GM12878 (cell line): ENCODE results near the gene SNX12. TPM values are rescaled to one million over a fixed set of nuclear protein-coding genes. Genes with fewer than 3 reads are reported as not detected.
"Not testable (repeated sequence)": the region's sequence is repeated elsewhere in the genome, so short reads cannot be mapped to it uniquely, and the experiment has no call there.

Experiments used
- ATAC-seq: fragments of 200-7000 bp; cut with Tn5 transposase; 3 replicates; pipeline ENCODE4 v1.9.1; 2020; ENCODE audit warnings: mild to moderate bottlenecking, moderate library complexity
- BruUV-seq: library from RNA; stranded (reverse); fragments of 400-500 nt; replicated peaks from 2 replicates; lab custom pipeline; 2021; lab: Mats Ljungman, UMichigan
- CTCF ChIA-PET: fragments of 300-600 bp; sonication (Branson Sonifier 250); formaldehyde crosslinking; extraction: SDS; loops from one replicate; lab custom pipeline; 2021; ENCODE audit warnings: inconsistent platforms; lab: Yijun Ruan, JAX
- POLR2A ChIA-PET: fragments of 350-600 bp; formaldehyde crosslinking; extraction: SDS; loops from one replicate; lab custom pipeline; 2021; ENCODE audit warnings: inconsistent platforms; lab: Charles Lee
- RAD21 ChIA-PET: fragments of 300-600 bp; sonication (Branson Sonifier 250); formaldehyde crosslinking; loops from one replicate; lab custom pipeline; 2023; ENCODE audit warnings: antibody characterized with exemption; ENCODE audit not compliant: unreplicated experiment; lab: Charles Lee
- SMC1A ChIA-PET: fragments of 300-600 bp; sonication (Branson Sonifier 250); formaldehyde crosslinking; loops from one replicate; lab custom pipeline; 2023; ENCODE audit not compliant: unreplicated experiment, uncharacterized antibody; lab: Charles Lee
- DNase-seq: peaks from one replicate; pipeline ENCODE4 v3.0.0-alpha.2; 2011; ENCODE audit warnings: low read depth, low spot score
- FAIRE-seq: peaks from 3 replicates; lab custom pipeline; 2011; peaks lifted over from hg19 to GRCh38; lab: Jason Lieb, UNC
- H2AFZ ChIP-seq: 2 replicates; pipeline ENCODE4 v1.6.0; 2011; ENCODE audit warnings: low read depth, low read length, control low read depth; ENCODE audit not compliant: control insufficient read depth
- H3K27ac ChIP-seq: 2 replicates; pipeline ENCODE4 v1.5.1; 2011; ENCODE audit warnings: control low read depth; ENCODE audit not compliant: control insufficient read depth, insufficient read depth
- H3K27me3 ChIP-seq, 2 experiments: replicated peaks in 1 of 2; 2 replicates each; pipeline versions ENCODE4 v1.6.0 to v1.6.1; 2011; ENCODE audit warnings: low read length in 1 of 2; ENCODE audit not compliant: control insufficient read depth in 2 of 2, insufficient read depth in 2 of 2
- H3K36me3 ChIP-seq, 2 experiments: 2 replicates each; pipeline ENCODE4 v1.5.1; 2011; ENCODE audit warnings: low read length in 1 of 2; ENCODE audit not compliant: control insufficient read depth in 2 of 2, insufficient read depth in 2 of 2
- H3K4me1 ChIP-seq: 2 replicates; pipeline ENCODE4 v1.6.1; 2011; ENCODE audit warnings: mild to moderate bottlenecking, low read length, moderate library complexity, mixed read lengths; ENCODE audit not compliant: control insufficient read depth, insufficient read depth
- H3K4me2 ChIP-seq: 2 replicates; pipeline ENCODE4 v1.6.0; 2011; ENCODE audit warnings: control low read depth; ENCODE audit not compliant: control insufficient read depth, insufficient read depth
- H3K4me3 ChIP-seq: fragments of 200-600 bp; sonication (generic); 2 replicates; pipeline ENCODE4 v1.5.1; 2016
- H3K79me2 ChIP-seq: 2 replicates; pipeline ENCODE4 v1.6.0; 2011; ENCODE audit warnings: low read length; ENCODE audit not compliant: control insufficient read depth, insufficient read depth
- H3K9ac ChIP-seq: 2 replicates; pipeline ENCODE4 v1.8.0; 2011; ENCODE audit warnings: low read length, control low read depth, mixed read lengths; ENCODE audit not compliant: control insufficient read depth, insufficient read depth
- H3K9me3 ChIP-seq: replicated peaks from 3 replicates; pipeline ENCODE4 v1.5.1; 2011; ENCODE audit warnings: mild to moderate bottlenecking, low read length; ENCODE audit not compliant: control insufficient read depth, insufficient read depth
- H4K20me1 ChIP-seq: 2 replicates; pipeline ENCODE4 v1.6.0; 2011; ENCODE audit not compliant: control insufficient read depth, insufficient read depth
- NBN ChIP-seq: fragments of 450-650 bp; IDR thresholded peaks from 2 replicates; pipeline ENCODE4 v1.6.1; 2016
- SMC3 ChIP-seq: IDR thresholded peaks from 2 replicates; pipeline ENCODE4 v1.6.1; 2011; ENCODE audit warnings: low read length, improper control_type of control experiment, borderline replicate concordance
- ZNF217 ChIP-seq: fragments of 450-650 bp; IDR thresholded peaks from 2 replicates; pipeline ENCODE4 v1.6.1; 2017; ENCODE audit warnings: antibody characterized with exemption, mild to moderate bottlenecking
- ZNF24 ChIP-seq: fragments of 450-650 bp; IDR thresholded peaks from 2 replicates; pipeline ENCODE4 v1.6.1; 2017; ENCODE audit warnings: antibody characterized with exemption, mild to moderate bottlenecking
- WGBS: methylation state at CpG from one replicate; pipeline ENCODE4 v1.1.6; 2016; ENCODE audit warnings: low lambda C conversion rate; ENCODE audit not compliant: insufficient replicate concordance, insufficient coverage; ENCODE audit errors: missing lambda C conversion rate; 5-methylcytosine and 5-hydroxymethylcytosine counted together
- in situ Hi-C: fragments of 300-500 bp; cut with MboI; formaldehyde crosslinking; loops from 9 replicates; pipeline ENCODE4 v1.14.3; 2018; ENCODE audit warnings: mixed read lengths
- intact Hi-C: fragments of 100-400 bp; cut with micrococcal nuclease; formaldehyde crosslinking; loops from one replicate; pipeline ENCODE4 v1.14.2; 2022; ENCODE audit not compliant: unreplicated experiment
- polyA plus RNA-seq, 11 experiments: library from polyadenylated mRNA; depleted of rRNA in 4 of 11; unstranded in 6 of 11; stranded (reverse) in 5 of 11; fragments of >200 nt; fragmentation: Nextera tagmentation in 4 of 11; fragmentation: Illumina TruSeq in 1 of 11; extraction: Ambion mirVana in 4 of 11; extraction: Trizol in 1 of 11; gene quantifications; 1 replicate in 1 of 11; 2 replicates in 10 of 11; pipeline versions ENCODE4 v1.2.1 to v1.2.3, GENCODE V29; 2011 to 2016; ENCODE audit warnings: inconsistent platforms in 2 of 11, missing spikeins in 2 of 11, low read depth in 1 of 11
- total RNA-seq, 4 experiments: library from RNA; depleted of rRNA in 3 of 4; stranded (reverse); fragments of >200 nt in 3 of 4; fragmentation: Illumina TruSeq in 1 of 4; extraction: Trizol in 1 of 4; gene quantifications; 2 replicates each; pipeline versions ENCODE4 v1.2.1 to v1.2.3, GENCODE V29; 2013 to 2021
- TF ChIP-seq, protein P1 (sequence below): fragments of 450-650 bp; IDR thresholded peaks from 2 replicates; pipeline ENCODE4 v1.6.1; 2017; ENCODE audit warnings: mild to moderate bottlenecking, moderate library complexity
- TF ChIP-seq, protein P2 (sequence below): fragments of 450-650 bp; IDR thresholded peaks from 2 replicates; pipeline ENCODE4 v1.6.1; 2018; ENCODE audit warnings: borderline replicate concordance, mild to moderate bottlenecking; ENCODE audit not compliant: partially characterized antibody
- TF ChIP-seq, protein P3 (sequence below): fragments of 450-650 bp; formaldehyde crosslinking; IDR thresholded peaks from 2 replicates; pipeline ENCODE4 v1.5.0; 2022; ENCODE audit warnings: mild to moderate bottlenecking, missing genetic modification characterization

Gene SNX12
- total and polyA plus RNA-seq, 10 of the 15 experiments (the other 5 are each of a cell fraction or from before 2014, with no cell fraction given) = 4.4 to 50.4 (median 34.2) TPM

DNA sequence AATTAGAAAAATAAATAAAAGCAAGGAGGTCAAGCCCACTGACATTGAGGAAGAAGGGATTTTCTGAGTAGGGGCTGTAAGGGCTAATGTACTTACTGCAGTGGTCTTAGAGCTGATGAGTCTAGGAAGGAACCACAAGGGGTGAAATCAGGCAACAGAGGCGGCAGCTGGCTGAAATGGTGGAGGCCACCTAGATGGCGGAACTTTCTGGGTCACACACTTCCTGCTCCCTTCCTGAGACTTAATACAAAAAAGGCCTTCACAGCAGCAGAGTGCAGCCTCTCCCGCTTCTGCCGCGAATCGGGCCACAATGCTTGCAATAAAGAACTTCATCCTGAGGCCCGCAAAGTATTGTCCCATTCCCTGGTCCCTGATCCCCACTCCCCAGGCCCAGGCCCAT lies 15.4 kb downstream of the SNX12 start (continued):
- TF ChIP-seq, protein P1, sequence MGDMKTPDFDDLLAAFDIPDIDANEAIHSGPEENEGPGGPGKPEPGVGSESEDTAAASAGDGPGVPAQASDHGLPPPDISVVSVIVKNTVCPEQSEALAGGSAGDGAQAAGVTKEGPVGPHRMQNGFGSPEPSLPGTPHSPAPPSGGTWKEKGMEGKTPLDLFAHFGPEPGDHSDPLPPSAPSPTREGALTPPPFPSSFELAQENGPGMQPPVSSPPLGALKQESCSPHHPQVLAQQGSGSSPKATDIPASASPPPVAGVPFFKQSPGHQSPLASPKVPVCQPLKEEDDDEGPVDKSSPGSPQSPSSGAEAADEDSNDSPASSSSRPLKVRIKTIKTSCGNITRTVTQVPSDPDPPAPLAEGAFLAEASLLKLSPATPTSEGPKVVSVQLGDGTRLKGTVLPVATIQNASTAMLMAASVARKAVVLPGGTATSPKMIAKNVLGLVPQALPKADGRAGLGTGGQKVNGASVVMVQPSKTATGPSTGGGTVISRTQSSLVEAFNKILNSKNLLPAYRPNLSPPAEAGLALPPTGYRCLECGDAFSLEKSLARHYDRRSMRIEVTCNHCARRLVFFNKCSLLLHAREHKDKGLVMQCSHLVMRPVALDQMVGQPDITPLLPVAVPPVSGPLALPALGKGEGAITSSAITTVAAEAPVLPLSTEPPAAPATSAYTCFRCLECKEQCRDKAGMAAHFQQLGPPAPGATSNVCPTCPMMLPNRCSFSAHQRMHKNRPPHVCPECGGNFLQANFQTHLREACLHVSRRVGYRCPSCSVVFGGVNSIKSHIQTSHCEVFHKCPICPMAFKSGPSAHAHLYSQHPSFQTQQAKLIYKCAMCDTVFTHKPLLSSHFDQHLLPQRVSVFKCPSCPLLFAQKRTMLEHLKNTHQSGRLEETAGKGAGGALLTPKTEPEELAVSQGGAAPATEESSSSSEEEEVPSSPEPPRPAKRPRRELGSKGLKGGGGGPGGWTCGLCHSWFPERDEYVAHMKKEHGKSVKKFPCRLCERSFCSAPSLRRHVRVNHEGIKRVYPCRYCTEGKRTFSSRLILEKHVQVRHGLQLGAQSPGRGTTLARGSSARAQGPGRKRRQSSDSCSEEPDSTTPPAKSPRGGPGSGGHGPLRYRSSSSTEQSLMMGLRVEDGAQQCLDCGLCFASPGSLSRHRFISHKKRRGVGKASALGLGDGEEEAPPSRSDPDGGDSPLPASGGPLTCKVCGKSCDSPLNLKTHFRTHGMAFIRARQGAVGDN = no peak
- TF ChIP-seq ZNF217 (no peak), SMC3 (no peak), ZNF24 (no peak), NBN (no peak)
- TF ChIP-seq, protein P2, sequence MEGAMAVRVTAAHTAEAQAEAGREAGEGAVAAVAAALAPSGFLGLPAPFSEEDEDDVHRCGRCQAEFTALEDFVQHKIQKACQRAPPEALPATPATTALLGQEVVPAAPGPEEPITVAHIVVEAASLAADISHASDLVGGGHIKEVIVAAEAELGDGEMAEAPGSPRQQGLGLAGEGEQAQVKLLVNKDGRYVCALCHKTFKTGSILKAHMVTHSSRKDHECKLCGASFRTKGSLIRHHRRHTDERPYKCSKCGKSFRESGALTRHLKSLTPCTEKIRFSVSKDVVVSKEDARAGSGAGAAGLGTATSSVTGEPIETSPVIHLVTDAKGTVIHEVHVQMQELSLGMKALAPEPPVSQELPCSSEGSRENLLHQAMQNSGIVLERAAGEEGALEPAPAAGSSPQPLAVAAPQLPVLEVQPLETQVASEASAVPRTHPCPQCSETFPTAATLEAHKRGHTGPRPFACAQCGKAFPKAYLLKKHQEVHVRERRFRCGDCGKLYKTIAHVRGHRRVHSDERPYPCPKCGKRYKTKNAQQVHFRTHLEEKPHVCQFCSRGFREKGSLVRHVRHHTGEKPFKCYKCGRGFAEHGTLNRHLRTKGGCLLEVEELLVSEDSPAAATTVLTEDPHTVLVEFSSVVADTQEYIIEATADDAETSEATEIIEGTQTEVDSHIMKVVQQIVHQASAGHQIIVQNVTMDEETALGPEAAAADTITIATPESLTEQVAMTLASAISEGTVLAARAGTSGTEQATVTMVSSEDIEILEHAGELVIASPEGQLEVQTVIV = no peak
- TF ChIP-seq, protein P3, sequence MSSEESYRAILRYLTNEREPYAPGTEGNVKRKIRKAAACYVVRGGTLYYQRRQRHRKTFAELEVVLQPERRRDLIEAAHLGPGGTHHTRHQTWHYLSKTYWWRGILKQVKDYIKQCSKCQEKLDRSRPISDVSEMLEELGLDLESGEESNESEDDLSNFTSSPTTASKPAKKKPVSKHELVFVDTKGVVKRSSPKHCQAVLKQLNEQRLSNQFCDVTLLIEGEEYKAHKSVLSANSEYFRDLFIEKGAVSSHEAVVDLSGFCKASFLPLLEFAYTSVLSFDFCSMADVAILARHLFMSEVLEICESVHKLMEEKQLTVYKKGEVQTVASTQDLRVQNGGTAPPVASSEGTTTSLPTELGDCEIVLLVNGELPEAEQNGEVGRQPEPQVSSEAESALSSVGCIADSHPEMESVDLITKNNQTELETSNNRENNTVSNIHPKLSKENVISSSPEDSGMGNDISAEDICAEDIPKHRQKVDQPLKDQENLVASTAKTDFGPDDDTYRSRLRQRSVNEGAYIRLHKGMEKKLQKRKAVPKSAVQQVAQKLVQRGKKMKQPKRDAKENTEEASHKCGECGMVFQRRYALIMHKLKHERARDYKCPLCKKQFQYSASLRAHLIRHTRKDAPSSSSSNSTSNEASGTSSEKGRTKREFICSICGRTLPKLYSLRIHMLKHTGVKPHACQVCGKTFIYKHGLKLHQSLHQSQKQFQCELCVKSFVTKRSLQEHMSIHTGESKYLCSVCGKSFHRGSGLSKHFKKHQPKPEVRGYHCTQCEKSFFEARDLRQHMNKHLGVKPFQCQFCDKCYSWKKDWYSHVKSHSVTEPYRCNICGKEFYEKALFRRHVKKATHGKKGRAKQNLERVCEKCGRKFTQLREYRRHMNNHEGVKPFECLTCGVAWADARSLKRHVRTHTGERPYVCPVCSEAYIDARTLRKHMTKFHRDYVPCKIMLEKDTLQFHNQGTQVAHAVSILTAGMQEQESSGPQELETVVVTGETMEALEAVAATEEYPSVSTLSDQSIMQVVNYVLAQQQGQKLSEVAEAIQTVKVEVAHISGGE (CRISPR knock-in tag) = no peak
- TF ChIP-seq, all 136 proteins: peak for 2

DNA sequence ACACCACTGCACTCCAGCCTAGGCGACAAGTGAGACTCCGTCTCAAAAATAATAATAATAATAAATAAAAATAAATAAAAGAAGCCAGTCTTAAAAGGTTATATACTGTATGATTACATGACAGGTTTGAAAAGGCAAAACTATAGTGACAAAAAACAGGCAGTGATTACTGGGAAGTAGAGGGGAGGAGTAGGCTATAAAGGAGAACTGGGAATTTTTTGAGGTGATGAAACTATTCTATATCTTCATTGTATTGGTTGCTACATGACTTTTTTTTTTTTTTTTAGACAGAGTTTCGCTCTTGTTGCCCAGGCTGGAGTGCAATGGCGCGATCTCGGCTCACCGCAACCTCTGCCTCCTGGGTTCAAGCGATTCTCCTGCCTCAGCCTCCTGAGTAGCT lies 20.2 kb downstream of the SNX12 start:
- RAD21 ChIA-PET, H3K9me3 ChIP-seq, H3K36me3 ChIP-seq, SMC1A ChIA-PET, intact Hi-C loops, H3K4me1 ChIP-seq, H3K4me2 ChIP-seq, ATAC-seq, H3K27ac ChIP-seq, H3K79me2 ChIP-seq, H2AFZ ChIP-seq, DNase-seq, FAIRE-seq, H3K4me3 ChIP-seq, H4K20me1 ChIP-seq, BruUV-seq, in situ Hi-C loops, H3K9ac ChIP-seq, H3K27me3 ChIP-seq, CTCF ChIA-PET, POLR2A ChIA-PET: not testable (repeated sequence)
- 100% methylated on average over 2 of the region's 8 CpGs for WGBS
